K562 (cell line): ENCODE measurements around the gene SUV39H2. TPM values are rescaled to one million over a fixed set of nuclear protein-coding genes. Genes with fewer than 3 reads are reported as not detected.

ENCODE experiments used
- DACH1 ChIP-seq: fragments of 450-650 bp; IDR thresholded peaks from 2 replicates; pipeline ENCODE4 v1.6.1; 2018; ENCODE audit not compliant: partially characterized antibody
- DDX20 ChIP-seq: fragments of 450-650 bp; IDR thresholded peaks from 2 replicates; pipeline ENCODE4 v1.6.1; 2016; ENCODE audit warnings: missing genetic modification characterization, low read depth, mild to moderate bottlenecking, missing compliant biosample characterization, moderate library complexity
- DPF2 ChIP-seq: fragments of 450-650 bp; IDR thresholded peaks from 2 replicates; pipeline ENCODE4 v1.6.1; 2016
- GABPB1 ChIP-seq: sonication (generic); formaldehyde crosslinking; IDR thresholded peaks from 2 replicates; pipeline ENCODE4 v1.8.0; 2022; ENCODE audit warnings: mild to moderate bottlenecking, missing genetic modification reagents
- KDM1A ChIP-seq, 2 experiments: fragments of 450-650 bp; IDR thresholded peaks; 2 replicates each; pipeline ENCODE4 v1.6.1; 2016; ENCODE audit warnings: mild to moderate bottlenecking in 2 of 2
- KDM5B ChIP-seq: fragments of 200-600 bp; sonication (generic); IDR thresholded peaks from 2 replicates; pipeline ENCODE4 v1.6.1; 2012; ENCODE audit warnings: low read depth, mild to moderate bottlenecking, moderate library complexity, low read length, control low read depth, inconsistent platforms; ENCODE audit not compliant: insufficient replicate concordance
- MEIS2 ChIP-seq: fragments of 450-650 bp; IDR thresholded peaks from 2 replicates; pipeline ENCODE4 v1.6.1; 2014; ENCODE audit warnings: mild to moderate bottlenecking; ENCODE audit not compliant: partially characterized antibody
- NFXL1 ChIP-seq: fragments of 450-650 bp; formaldehyde crosslinking; IDR thresholded peaks from 2 replicates; pipeline ENCODE4 v1.4.0; 2021; ENCODE audit warnings: mild to moderate bottlenecking
- PHF21A ChIP-seq: fragments of 450-650 bp; IDR thresholded peaks from 2 replicates; pipeline ENCODE4 v1.6.1; 2017; ENCODE audit warnings: low read depth, borderline replicate concordance
- POLR2B ChIP-seq: fragments of 450-650 bp; IDR thresholded peaks from 2 replicates; pipeline ENCODE4 v1.6.1; 2018; ENCODE audit warnings: low read depth; ENCODE audit not compliant: partially characterized antibody
- RAD51 ChIP-seq: fragments of 450-650 bp; IDR thresholded peaks from 2 replicates; pipeline ENCODE4 v1.7.1; 2016; ENCODE audit warnings: low read depth, mild to moderate bottlenecking, borderline replicate concordance
- SAP30 ChIP-seq: fragments of 200-600 bp; sonication (generic); IDR thresholded peaks from 2 replicates; pipeline ENCODE4 v1.6.1; 2012; ENCODE audit warnings: borderline replicate concordance, low read depth, mild to moderate bottlenecking, moderate library complexity, low read length, control low read depth, inconsistent platforms; ENCODE audit not compliant: insufficient read depth, poor library complexity, severe bottlenecking
- TAF1 ChIP-seq: IDR thresholded peaks from 2 replicates; pipeline ENCODE4 v1.6.1; 2011; ENCODE audit warnings: mild to moderate bottlenecking, low read length, moderate library complexity; ENCODE audit not compliant: insufficient read depth, control insufficient read depth, severe bottlenecking; ENCODE audit errors: extremely low read depth
- TAF7 ChIP-seq: fragments of 450-650 bp; IDR thresholded peaks from 2 replicates; pipeline ENCODE4 v1.6.1; 2016; ENCODE audit warnings: missing genetic modification characterization, missing compliant biosample characterization
- TEAD4 ChIP-seq, 2 experiments: sonication (generic) in 1 of 2; formaldehyde crosslinking in 1 of 2; IDR thresholded peaks; 2 replicates each; pipeline versions ENCODE4 v1.6.1 to v1.8.0; 2012 to 2022; ENCODE audit warnings: borderline replicate concordance in 1 of 2, inconsistent platforms in 1 of 2, low read length in 1 of 2, mild to moderate bottlenecking in 1 of 2, missing genetic modification reagents in 1 of 2
- YBX1 ChIP-seq: fragments of 450-650 bp; IDR thresholded peaks from 2 replicates; pipeline ENCODE4 v1.7.1; 2016; ENCODE audit warnings: mild to moderate bottlenecking
- ZKSCAN3 ChIP-seq: fragments of 250-450 bp; sonication (Bioruptor Pico); IDR thresholded peaks from 2 replicates; pipeline ENCODE4 v1.4.0; 2020
- ZNF274 ChIP-seq: IDR thresholded peaks from 2 replicates; pipeline ENCODE4 v1.6.1; 2011; ENCODE audit warnings: low read depth, mild to moderate bottlenecking, low read length, moderate library complexity, borderline replicate concordance
- ZNF57 ChIP-seq: fragments of 450-650 bp; formaldehyde crosslinking; IDR thresholded peaks from 2 replicates; pipeline ENCODE4 v1.4.0; 2020; ENCODE audit warnings: mild to moderate bottlenecking, moderate library complexity
- polyA plus RNA-seq, 8 experiments: library from polyadenylated mRNA; depleted of rRNA in 4 of 8; stranded (reverse) in 5 of 8; unstranded in 3 of 8; fragments of >200 nt; fragmentation: Nextera tagmentation in 2 of 8; fragmentation: Illumina TruSeq in 1 of 8; extraction: Ambion mirVana in 2 of 8; extraction: Trizol in 1 of 8; gene quantifications; 2 replicates each; pipeline versions ENCODE4 v1.2.1 to v1.2.3, GENCODE V29; 2011 to 2014; ENCODE audit warnings: inconsistent platforms in 1 of 8, missing spikeins in 1 of 8
- total RNA-seq, 7 experiments: library from RNA; depleted of rRNA in 6 of 7; stranded (reverse); fragments of >200 nt in 6 of 7; fragmentation: Illumina TruSeq in 2 of 7; extraction: Trizol in 2 of 7; gene quantifications; 2 replicates each; pipeline versions ENCODE4 v1.2.1 to v1.2.3, GENCODE V29; 2011 to 2021; ENCODE audit warnings: low replicate concordance in 1 of 7
- TF ChIP-seq, protein P1 (sequence below): fragments of 450-650 bp; conservative IDR thresholded peaks from 2 replicates; pipeline ENCODE4 v1.6.1; 2016; ENCODE audit warnings: missing genetic modification characterization, low read depth, mild to moderate bottlenecking, control low read depth, missing compliant biosample characterization
- TF ChIP-seq, protein P2 (sequence below): fragments of 250-450 bp; sonication (Bioruptor Pico); IDR thresholded peaks from 2 replicates; pipeline ENCODE4 v1.5.0; 2022; ENCODE audit warnings: mild to moderate bottlenecking
- TF ChIP-seq, protein P3 (sequence below): IDR thresholded peaks from 2 replicates; pipeline ENCODE4 v1.6.1; 2014; ENCODE audit warnings: antibody characterized with exemption
- TF ChIP-seq, protein P4 (sequence below): sonication (generic); formaldehyde crosslinking; IDR thresholded peaks from 2 replicates; pipeline ENCODE4 v1.8.1; 2023; ENCODE audit warnings: mild to moderate bottlenecking, missing genetic modification reagents

Gene SUV39H2
- total and polyA plus RNA-seq, 9 of the 15 experiments (the other 6 are each of a cell fraction or from before 2014, with no cell fraction given): 24.1 to 54.3 (median 41.3) TPM

DNA sequence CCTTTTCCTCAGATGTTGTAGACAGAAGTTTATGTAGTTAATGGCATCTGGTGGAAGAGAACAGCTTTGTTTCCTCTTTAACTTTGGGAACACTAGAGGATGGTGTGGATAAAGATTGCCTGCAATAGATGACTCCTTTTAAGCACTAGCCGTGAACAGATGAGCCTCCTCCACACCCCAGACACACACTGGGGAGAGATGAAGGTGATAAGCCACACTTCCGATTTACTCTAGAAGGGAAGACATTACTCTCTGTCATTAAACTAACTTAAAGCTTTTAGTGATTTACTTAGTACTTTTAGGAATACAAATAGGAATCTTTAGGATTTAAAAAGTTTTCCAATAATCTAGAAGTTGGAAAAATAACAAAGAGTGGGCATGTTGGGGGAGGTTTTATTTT, 33.7 kb upstream of the SUV39H2 start (continued):
- TF ChIP-seq DDX20 (tag) (no peak), PHF21A (no peak), ZNF57 (CRISPR knock-in tag) (no peak), SAP30 (no peak), NFXL1 (CRISPR knock-in tag) (no peak), GABPB1 (CRISPR knock-in tag) (no peak), KDM1A (IDR thresholded peaks at IDR 0.05) (peak in 1 of 2 experiments; percentile 43; a peak in 2 of 4 replicates), ZNF274 (no peak), YBX1 (no peak), TAF7 (tag) (no peak), DACH1 (no peak), KDM5B (no peak), POLR2B (no peak), DPF2 (peak; percentile 46), MEIS2 (peak; percentile 55), TEAD4 (IDR thresholded peaks at IDR 0.05; ENCODE audit: low read length) (0 out of 2 replicates have a peak, but pooled peaks have one; percentile 9), TEAD4 (CRISPR knock-in tag; IDR thresholded peaks at IDR 0.05; ENCODE audit: borderline replicate concordance) (no peak), ZKSCAN3 (CRISPR knock-in tag) (no peak), TAF1 (no peak), RAD51 (no peak)
- TF ChIP-seq, protein P1, sequence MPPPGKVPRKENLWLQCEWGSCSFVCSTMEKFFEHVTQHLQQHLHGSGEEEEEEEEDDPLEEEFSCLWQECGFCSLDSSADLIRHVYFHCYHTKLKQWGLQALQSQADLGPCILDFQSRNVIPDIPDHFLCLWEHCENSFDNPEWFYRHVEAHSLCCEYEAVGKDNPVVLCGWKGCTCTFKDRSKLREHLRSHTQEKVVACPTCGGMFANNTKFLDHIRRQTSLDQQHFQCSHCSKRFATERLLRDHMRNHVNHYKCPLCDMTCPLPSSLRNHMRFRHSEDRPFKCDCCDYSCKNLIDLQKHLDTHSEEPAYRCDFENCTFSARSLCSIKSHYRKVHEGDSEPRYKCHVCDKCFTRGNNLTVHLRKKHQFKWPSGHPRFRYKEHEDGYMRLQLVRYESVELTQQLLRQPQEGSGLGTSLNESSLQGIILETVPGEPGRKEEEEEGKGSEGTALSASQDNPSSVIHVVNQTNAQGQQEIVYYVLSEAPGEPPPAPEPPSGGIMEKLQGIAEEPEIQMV (tag): no peak
- TF ChIP-seq, protein P2, sequence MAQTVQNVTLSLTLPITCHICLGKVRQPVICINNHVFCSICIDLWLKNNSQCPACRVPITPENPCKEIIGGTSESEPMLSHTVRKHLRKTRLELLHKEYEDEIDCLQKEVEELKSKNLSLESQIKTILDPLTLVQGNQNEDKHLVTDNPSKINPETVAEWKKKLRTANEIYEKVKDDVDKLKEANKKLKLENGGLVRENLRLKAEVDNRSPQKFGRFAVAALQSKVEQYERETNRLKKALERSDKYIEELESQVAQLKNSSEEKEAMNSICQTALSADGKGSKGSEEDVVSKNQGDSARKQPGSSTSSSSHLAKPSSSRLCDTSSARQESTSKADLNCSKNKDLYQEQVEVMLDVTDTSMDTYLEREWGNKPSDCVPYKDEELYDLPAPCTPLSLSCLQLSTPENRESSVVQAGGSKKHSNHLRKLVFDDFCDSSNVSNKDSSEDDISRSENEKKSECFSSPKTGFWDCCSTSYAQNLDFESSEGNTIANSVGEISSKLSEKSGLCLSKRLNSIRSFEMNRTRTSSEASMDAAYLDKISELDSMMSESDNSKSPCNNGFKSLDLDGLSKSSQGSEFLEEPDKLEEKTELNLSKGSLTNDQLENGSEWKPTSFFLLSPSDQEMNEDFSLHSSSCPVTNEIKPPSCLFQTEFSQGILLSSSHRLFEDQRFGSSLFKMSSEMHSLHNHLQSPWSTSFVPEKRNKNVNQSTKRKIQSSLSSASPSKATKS (CRISPR knock-in tag): no peak
- TF ChIP-seq, protein P3, sequence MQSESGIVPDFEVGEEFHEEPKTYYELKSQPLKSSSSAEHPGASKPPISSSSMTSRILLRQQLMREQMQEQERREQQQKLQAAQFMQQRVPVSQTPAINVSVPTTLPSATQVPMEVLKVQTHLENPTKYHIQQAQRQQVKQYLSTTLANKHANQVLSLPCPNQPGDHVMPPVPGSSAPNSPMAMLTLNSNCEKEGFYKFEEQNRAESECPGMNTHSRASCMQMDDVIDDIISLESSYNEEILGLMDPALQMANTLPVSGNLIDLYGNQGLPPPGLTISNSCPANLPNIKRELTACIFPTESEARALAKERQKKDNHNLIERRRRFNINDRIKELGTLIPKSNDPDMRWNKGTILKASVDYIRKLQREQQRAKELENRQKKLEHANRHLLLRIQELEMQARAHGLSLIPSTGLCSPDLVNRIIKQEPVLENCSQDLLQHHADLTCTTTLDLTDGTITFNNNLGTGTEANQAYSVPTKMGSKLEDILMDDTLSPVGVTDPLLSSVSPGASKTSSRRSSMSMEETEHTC: no peak
- TF ChIP-seq, protein P4, sequence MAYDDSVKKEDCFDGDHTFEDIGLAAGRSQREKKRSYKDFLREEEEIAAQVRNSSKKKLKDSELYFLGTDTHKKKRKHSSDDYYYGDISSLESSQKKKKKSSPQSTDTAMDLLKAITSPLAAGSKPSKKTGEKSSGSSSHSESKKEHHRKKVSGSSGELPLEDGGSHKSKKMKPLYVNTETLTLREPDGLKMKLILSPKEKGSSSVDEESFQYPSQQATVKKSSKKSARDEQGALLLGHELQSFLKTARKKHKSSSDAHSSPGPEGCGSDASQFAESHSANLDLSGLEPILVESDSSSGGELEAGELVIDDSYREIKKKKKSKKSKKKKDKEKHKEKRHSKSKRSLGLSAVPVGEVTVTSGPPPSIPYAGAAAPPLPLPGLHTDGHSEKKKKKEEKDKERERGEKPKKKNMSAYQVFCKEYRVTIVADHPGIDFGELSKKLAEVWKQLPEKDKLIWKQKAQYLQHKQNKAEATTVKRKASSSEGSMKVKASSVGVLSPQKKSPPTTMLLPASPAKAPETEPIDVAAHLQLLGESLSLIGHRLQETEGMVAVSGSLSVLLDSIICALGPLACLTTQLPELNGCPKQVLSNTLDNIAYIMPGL (CRISPR knock-in tag): no peak
